Measurements from ENCODE around the gene RSF1. TPM values are rescaled to one million over a fixed set of nuclear protein-coding genes. Genes with fewer than 3 reads are reported as not detected.

The RSF1 gene
- total RNA-seq, 2 donors from 2014 or later = 25.5 to 46.2 TPM

GRCh38 chr11:77806415-77806814, 14.1 kb downstream of the RSF1 start:
- Histone ChIP-seq H3K27ac (no peak overlapping the region), H3K4me3 (no peak overlapping the region), H3K9me3 (no peaks in the 10 kb centered on the region), H3K36me3 (no peaks in the 10 kb centered on the region), H3K27me3 (replicated peaks; ENCODE audit: insufficient read depth) (no peaks in the 10 kb centered on the region), H3K4me1 (replicated peaks) (no peaks in the 10 kb centered on the region)
- TF ChIP-seq, protein P1, sequence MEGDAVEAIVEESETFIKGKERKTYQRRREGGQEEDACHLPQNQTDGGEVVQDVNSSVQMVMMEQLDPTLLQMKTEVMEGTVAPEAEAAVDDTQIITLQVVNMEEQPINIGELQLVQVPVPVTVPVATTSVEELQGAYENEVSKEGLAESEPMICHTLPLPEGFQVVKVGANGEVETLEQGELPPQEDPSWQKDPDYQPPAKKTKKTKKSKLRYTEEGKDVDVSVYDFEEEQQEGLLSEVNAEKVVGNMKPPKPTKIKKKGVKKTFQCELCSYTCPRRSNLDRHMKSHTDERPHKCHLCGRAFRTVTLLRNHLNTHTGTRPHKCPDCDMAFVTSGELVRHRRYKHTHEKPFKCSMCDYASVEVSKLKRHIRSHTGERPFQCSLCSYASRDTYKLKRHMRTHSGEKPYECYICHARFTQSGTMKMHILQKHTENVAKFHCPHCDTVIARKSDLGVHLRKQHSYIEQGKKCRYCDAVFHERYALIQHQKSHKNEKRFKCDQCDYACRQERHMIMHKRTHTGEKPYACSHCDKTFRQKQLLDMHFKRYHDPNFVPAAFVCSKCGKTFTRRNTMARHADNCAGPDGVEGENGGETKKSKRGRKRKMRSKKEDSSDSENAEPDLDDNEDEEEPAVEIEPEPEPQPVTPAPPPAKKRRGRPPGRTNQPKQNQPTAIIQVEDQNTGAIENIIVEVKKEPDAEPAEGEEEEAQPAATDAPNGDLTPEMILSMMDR (IDR thresholded peaks at IDR 0.05) = no peak
- TF ChIP-seq POLR2A (IDR thresholded peaks at IDR 0.05) = no peak
- intact Hi-C loops (cut with DNase I) = no loop called here
- DNase-seq (ENCODE audit: low spot score) = no peak

DNA sequence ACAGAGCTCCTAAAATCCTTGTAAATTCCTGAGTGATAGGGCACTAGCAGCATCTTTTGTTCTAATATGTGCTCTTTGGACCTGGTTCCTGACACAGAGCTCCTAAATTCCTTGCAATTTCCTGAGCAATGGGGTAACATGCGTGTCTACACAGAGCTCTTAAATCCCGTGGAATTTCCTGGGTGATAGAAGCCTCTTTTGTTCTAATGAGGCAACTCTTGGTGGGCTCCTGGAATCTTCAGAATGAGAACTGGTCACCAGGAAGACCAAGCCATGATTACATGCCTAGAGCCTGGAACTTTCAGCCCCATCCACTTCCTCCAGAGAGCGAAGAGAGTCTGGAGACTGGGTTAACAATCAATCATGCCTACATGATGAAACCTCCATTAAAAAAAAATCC, 19.0 kb downstream of the RSF1 start:
- no peak for DNase-seq (ENCODE audit: low spot score)
- 53% methylated on average over 3 of the region's 3 CpGs for WGBS
- Histone ChIP-seq H3K4me1 (replicated peaks) (no peaks in the 10 kb centered on the region), H3K27ac (no peak overlapping the region), H3K27me3 (replicated peaks; ENCODE audit: insufficient read depth) (no peaks in the 10 kb centered on the region), H3K36me3 (no peaks in the 10 kb centered on the region), H3K9me3 (no peaks in the 10 kb centered on the region), H3K4me3 (no peak overlapping the region)
- TF ChIP-seq, protein P1 (IDR thresholded peaks at IDR 0.05) = no peak
- TF ChIP-seq POLR2A (IDR thresholded peaks at IDR 0.05) (no peak), POLR2AphosphoS5 (IDR thresholded peaks at IDR 0.05) (no peak)
- intact Hi-C loops (cut with DNase I) = no loop called here

DNA sequence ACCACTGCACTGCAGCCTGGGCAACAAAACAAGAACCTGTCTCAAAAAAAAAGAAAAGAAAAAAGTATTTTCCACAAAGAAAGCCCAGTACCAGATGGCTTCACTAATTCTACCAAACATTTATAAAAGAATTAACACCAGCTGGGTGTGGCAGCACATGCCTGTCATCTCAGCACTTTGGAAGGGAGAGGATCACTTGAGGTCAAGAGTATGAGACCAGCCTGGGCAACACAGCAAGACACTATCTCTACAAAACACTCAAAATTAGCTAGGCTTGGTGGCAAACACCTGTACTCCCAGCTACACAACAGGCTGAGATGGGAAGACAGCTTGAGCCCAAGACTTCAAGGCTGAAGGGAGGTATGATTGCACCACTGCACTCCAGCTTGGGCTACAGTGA, 20.1 kb downstream of the RSF1 start:
- Histone ChIP-seq H3K4me1 (replicated peaks) (no peaks in the 10 kb centered on the region), H3K4me3 (no peak overlapping the region), H3K36me3 (no peaks in the 10 kb centered on the region), H3K27ac (no peak overlapping the region), H3K27me3 (replicated peaks; ENCODE audit: insufficient read depth) (no peaks in the 10 kb centered on the region), H3K9me3 (no peaks in the 10 kb centered on the region)
- DNase-seq (ENCODE audit: low spot score) = no peak
- intact Hi-C loops (cut with DNase I) = no loop called here
- TF ChIP-seq POLR2AphosphoS5 (IDR thresholded peaks at IDR 0.05) (no peak), POLR2A (IDR thresholded peaks at IDR 0.05) (no peak)
- TF ChIP-seq, protein P1 (IDR thresholded peaks at IDR 0.05) = no peak

DNA sequence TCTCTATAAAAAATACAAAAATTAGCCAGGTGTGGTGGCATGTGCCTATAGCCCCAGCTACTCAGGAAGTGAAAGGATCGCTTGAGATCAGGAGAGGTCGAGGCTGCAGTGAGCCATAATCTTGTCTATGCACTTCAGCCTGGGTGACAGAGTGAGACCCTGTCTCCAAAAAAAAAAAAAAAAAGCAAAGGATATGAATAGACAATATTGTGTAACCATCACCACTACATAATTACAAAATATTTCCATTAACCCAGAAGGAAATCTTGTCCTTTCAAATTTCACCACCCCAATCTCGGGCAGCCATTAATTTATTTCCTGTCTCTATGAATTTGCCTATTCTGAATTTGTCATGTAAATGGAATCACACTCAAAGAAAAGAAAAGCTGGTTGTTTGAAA, 21.2 kb downstream of the RSF1 start:
- no peaks in the 10 kb centered on the region for H3K27me3 ChIP-seq (replicated peaks; ENCODE audit: insufficient read depth)
- WGBS = 57% methylated on average over 3 of the region's 3 CpGs
- intact Hi-C loops (cut with DNase I) = no loop called here
- H3K9me3 ChIP-seq = no peaks in the 10 kb centered on the region
- no peaks in the 10 kb centered on the region for H3K4me1 ChIP-seq (replicated peaks)
- TF ChIP-seq POLR2A (IDR thresholded peaks at IDR 0.05) (no peak), POLR2AphosphoS5 (IDR thresholded peaks at IDR 0.05) (no peak)
- TF ChIP-seq, protein P1 (IDR thresholded peaks at IDR 0.05) = no peak
- H3K27ac ChIP-seq = no peak overlapping the region
- DNase-seq (ENCODE audit: low spot score) = no peak
- H3K36me3 ChIP-seq = no peaks in the 10 kb centered on the region
- no peak overlapping the region for H3K4me3 ChIP-seq

DNA sequence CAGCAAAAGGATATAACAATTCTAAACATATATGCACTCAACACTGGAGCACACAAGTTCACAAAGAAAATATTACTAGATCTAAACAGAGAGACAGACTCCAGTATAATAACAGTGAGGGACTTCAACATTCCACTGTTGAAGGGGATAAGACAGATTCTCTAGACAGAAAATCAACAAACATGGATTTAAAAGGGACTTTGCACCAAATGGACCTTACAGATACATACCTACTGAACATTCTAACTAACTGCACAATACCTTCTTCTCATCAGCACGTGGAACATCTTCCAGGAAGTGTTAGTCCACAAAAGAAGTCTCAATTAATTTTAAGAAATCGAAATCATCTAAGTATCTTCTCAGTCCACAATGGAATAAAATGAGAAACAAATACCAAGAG, 26.6 kb downstream of the RSF1 start:
- Histone ChIP-seq H3K27ac (no peak overlapping the region), H3K4me3 (no peak overlapping the region), H3K27me3 (replicated peaks; ENCODE audit: insufficient read depth) (no peaks in the 10 kb centered on the region), H3K9me3 (no peaks in the 10 kb centered on the region), H3K4me1 (replicated peaks) (no peaks in the 10 kb centered on the region), H3K36me3 (no peaks in the 10 kb centered on the region)
- intact Hi-C loops (cut with DNase I) = no loop called here
- TF ChIP-seq POLR2AphosphoS5 (IDR thresholded peaks at IDR 0.05) (no peak), POLR2A (IDR thresholded peaks at IDR 0.05) (no peak)
- TF ChIP-seq, protein P1 (IDR thresholded peaks at IDR 0.05) = no peak
- WGBS = 98% methylated on average over 2 of the region's 2 CpGs
- DNase-seq (ENCODE audit: low spot score) = no peak
